NCI-H2081 (cell line): ENCODE results near the gene GRWD1.

Experiments used
- DNase-seq, 2 experiments: peaks; one replicate each; lab custom pipeline; 2025; lab: John Stamatoyannopoulos, UW

GRWD1 gene

GRCh38 chr19:48456864-48457263, 11.1 kb downstream of the GRWD1 start:
- no peak for DNase-seq

- no peak for DNase-seq
These were observed 12.2 kb downstream of the GRWD1 start for GRCh38 chr19:48458016-48458415.

GRCh38 chr19:48461651-48461981, 15.8 kb downstream of the GRWD1 start:
- DNase-seq: no peak

GRCh38 chr19:48461982-48462655, 16.3 kb downstream of the GRWD1 start:
- DNase-seq: no peak

GRCh38 chr19:48465215-48465614, 19.4 kb downstream of the GRWD1 start:
- DNase-seq: no peak

- no peak for DNase-seq
These were observed 21.0 kb downstream of the GRWD1 start for GRCh38 chr19:48466561-48467325.

GRCh38 chr19:48468772-48469288, 23.0 kb downstream of the GRWD1 start:
- DNase-seq: peak; percentile 100

GRCh38 chr19:48469289-48469881, 23.6 kb downstream of the GRWD1 start, which contains the start of gene CYTH2:
Gene CYTH2 (plus strand): TSS chr19:48469369. CDS start chr19:48469508, 139 bp downstream.
- DNase-seq: peak; percentile 79 to 83

- no peak for DNase-seq
These were observed 24.3 kb downstream of the GRWD1 start for GRCh38 chr19:48469934-48470680.

- no peak for DNase-seq
These were observed 25.1 kb downstream of the GRWD1 start for GRCh38 chr19:48470856-48471255.

- no peak for DNase-seq
These were observed 26.1 kb downstream of the GRWD1 start for GRCh38 chr19:48471836-48472235.

- DNase-seq: no peak
These were observed 27.6 kb downstream of the GRWD1 start for GRCh38 chr19:48473161-48473966.

- no peak for DNase-seq
These were observed 28.4 kb downstream of the GRWD1 start for GRCh38 chr19:48474084-48474592.

GRCh38 chr19:48475369-48476068, 29.7 kb downstream of the GRWD1 start:
- DNase-seq: no peak

- DNase-seq: no peak
These were observed 30.4 kb downstream of the GRWD1 start for GRCh38 chr19:48476176-48476575.

- no peak for DNase-seq
These were observed 31.4 kb downstream of the GRWD1 start for GRCh38 chr19:48477067-48477685.

- DNase-seq: no peak
These were observed 32.0 kb downstream of the GRWD1 start for GRCh38 chr19:48477698-48478338.

GRCh38 chr19:48478339-48479256, 32.8 kb downstream of the GRWD1 start:
- DNase-seq: no peak
